Measurements from ENCODE around the gene ACSF2. TPM values are rescaled to one million over a fixed set of nuclear protein-coding genes. Genes with fewer than 3 reads are reported as not detected.

The ACSF2 gene
- total RNA-seq, 1 donor, result 63.0 TPM

GRCh38 chr17:50464736-50465135 is 38.7 kb downstream of the ACSF2 start:
- H3K27me3 ChIP-seq (ENCODE audit: insufficient read depth, low read length), result peaks cover 34% of the 10 kb centered on the region
- peaks cover 3% of the 10 kb centered on the region for H3K4me1 ChIP-seq (ENCODE audit: insufficient read depth, low read length)
- TF ChIP-seq CTCF (IDR thresholded peaks at IDR 0.05; ENCODE audit: extremely low read depth, low read depth, low read length), result no peak
- peak; percentile 68 for DNase-seq (ENCODE audit: insufficient read length, low spot score, missing footprints)
- no peaks in the 10 kb centered on the region for H3K9me3 ChIP-seq (ENCODE audit: low read depth, low read length)
- H3K36me3 ChIP-seq (ENCODE audit: insufficient read depth, low read length), result peaks cover 4% of the 10 kb centered on the region
- H3K27ac ChIP-seq (ENCODE audit: low read depth, low read length), result no peak overlapping the region
- H2AFZ ChIP-seq (ENCODE audit: low read length), result no peak overlapping the region
- H4K20me1 ChIP-seq (ENCODE audit: insufficient read depth, low read length), result peaks cover 9% of the 10 kb centered on the region
- H3K4me3 ChIP-seq (ENCODE audit: insufficient read depth, low read length), result no peak overlapping the region
- no peaks in the 10 kb centered on the region for H3K79me2 ChIP-seq (ENCODE audit: insufficient read depth, low read length)
- H3K4me2 ChIP-seq (ENCODE audit: insufficient read depth, low read length), result no peak overlapping the region

GRCh38 chr17:50465171-50465570 is 39.2 kb downstream of the ACSF2 start:
- DNase-seq (ENCODE audit: insufficient read length, low spot score, missing footprints), result peak; percentile 10
- H3K4me1 ChIP-seq (ENCODE audit: insufficient read depth, low read length), result peaks cover 3% of the 10 kb centered on the region
- peaks cover 4% of the 10 kb centered on the region for H3K36me3 ChIP-seq (ENCODE audit: insufficient read depth, low read length)
- no peaks in the 10 kb centered on the region for H3K79me2 ChIP-seq (ENCODE audit: insufficient read depth, low read length)
- H3K9me3 ChIP-seq (ENCODE audit: low read depth, low read length), result no peaks in the 10 kb centered on the region
- peaks cover 11% of the 10 kb centered on the region for H4K20me1 ChIP-seq (ENCODE audit: insufficient read depth, low read length)
- peaks cover 34% of the 10 kb centered on the region for H3K27me3 ChIP-seq (ENCODE audit: insufficient read depth, low read length)
- H3K4me2 ChIP-seq (ENCODE audit: insufficient read depth, low read length), result no peak overlapping the region
- no peak for TF ChIP-seq CTCF (IDR thresholded peaks at IDR 0.05; ENCODE audit: extremely low read depth, low read depth, low read length)
- no peak overlapping the region for H3K4me3 ChIP-seq (ENCODE audit: insufficient read depth, low read length)
- H2AFZ ChIP-seq (ENCODE audit: low read length), result no peak overlapping the region
- H3K27ac ChIP-seq (ENCODE audit: low read depth, low read length), result no peak overlapping the region

- Histone ChIP-seq H3K36me3 (ENCODE audit: insufficient read depth, low read length) (peaks cover 4% of the 10 kb centered on the region), H3K4me1 (ENCODE audit: insufficient read depth, low read length) (peaks cover 3% of the 10 kb centered on the region), H3K4me2 (ENCODE audit: insufficient read depth, low read length) (no peak overlapping the region), H2AFZ (ENCODE audit: low read length) (no peak overlapping the region), H3K27ac (ENCODE audit: low read depth, low read length) (no peak overlapping the region), H3K4me3 (ENCODE audit: insufficient read depth, low read length) (no peak overlapping the region), H3K9me3 (ENCODE audit: low read depth, low read length) (no peaks in the 10 kb centered on the region), H3K79me2 (ENCODE audit: insufficient read depth, low read length) (no peaks in the 10 kb centered on the region), H3K27me3 (ENCODE audit: insufficient read depth, low read length) (peaks cover 34% of the 10 kb centered on the region), H4K20me1 (ENCODE audit: insufficient read depth, low read length) (peaks cover 12% of the 10 kb centered on the region)
- no peak for TF ChIP-seq CTCF (IDR thresholded peaks at IDR 0.05; ENCODE audit: extremely low read depth, low read depth, low read length)
- DNase-seq (ENCODE audit: insufficient read length, low spot score, missing footprints), result peak; percentile 76
Observed at GRCh38 chr17:50465635-50466034, 39.6 kb downstream of the ACSF2 start.

GRCh38 chr17:50466371-50467113 is 40.5 kb downstream of the ACSF2 start:
- H3K27ac ChIP-seq (ENCODE audit: low read depth, low read length), result no peak overlapping the region
- peaks cover 3% of the 10 kb centered on the region for H3K4me1 ChIP-seq (ENCODE audit: insufficient read depth, low read length)
- no peak overlapping the region for H3K4me2 ChIP-seq (ENCODE audit: insufficient read depth, low read length)
- no peak overlapping the region for H2AFZ ChIP-seq (ENCODE audit: low read length)
- peak; percentile 90 for DNase-seq (ENCODE audit: insufficient read length, low spot score, missing footprints)
- TF ChIP-seq CTCF (IDR thresholded peaks at IDR 0.05; ENCODE audit: extremely low read depth, low read depth, low read length), result no peak
- peaks cover 34% of the 10 kb centered on the region for H3K27me3 ChIP-seq (ENCODE audit: insufficient read depth, low read length)
- H3K9me3 ChIP-seq (ENCODE audit: low read depth, low read length), result no peaks in the 10 kb centered on the region
- peaks cover 4% of the 10 kb centered on the region for H3K36me3 ChIP-seq (ENCODE audit: insufficient read depth, low read length)
- no peaks in the 10 kb centered on the region for H3K79me2 ChIP-seq (ENCODE audit: insufficient read depth, low read length)
- H3K4me3 ChIP-seq (ENCODE audit: insufficient read depth, low read length), result no peak overlapping the region
- peaks cover 12% of the 10 kb centered on the region for H4K20me1 ChIP-seq (ENCODE audit: insufficient read depth, low read length)
